ENCODE results near the gene RASGEF1C.

DNA sequence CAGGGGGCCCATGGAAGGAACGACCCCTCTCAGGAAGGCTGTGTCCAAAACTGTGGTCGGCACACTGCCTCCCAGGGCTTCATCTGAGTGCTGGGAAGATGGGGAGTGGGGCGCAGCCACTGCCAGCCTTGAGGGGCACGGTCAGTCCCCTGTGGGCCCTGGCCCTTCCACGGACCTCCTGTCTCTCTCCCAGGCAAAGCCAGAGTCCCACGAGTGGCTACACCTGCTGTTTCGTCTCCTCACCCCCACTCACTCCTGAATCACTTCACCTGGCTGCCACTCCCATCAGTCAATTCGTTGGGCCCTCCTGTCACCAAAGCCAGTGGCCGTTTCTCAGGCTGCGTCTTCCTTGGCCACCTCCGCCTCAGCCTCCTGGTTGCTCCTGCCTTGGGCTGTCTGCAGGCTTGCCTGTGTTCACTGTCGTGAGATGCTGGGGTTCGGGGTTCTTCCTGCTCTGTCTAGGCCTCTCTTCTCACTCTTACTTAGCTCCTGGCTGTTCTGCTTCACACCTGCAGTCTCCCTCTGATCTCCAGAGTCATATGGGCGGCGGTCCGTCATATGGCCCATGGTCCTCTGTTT lies 78.6 kb downstream of the RASGEF1C start:
- TF ChIP-seq POLR2AphosphoS5 (IDR thresholded peaks at IDR 0.05) (no peak), POLR2A (IDR thresholded peaks at IDR 0.05) (no peak)
- TF ChIP-seq, protein P1, sequence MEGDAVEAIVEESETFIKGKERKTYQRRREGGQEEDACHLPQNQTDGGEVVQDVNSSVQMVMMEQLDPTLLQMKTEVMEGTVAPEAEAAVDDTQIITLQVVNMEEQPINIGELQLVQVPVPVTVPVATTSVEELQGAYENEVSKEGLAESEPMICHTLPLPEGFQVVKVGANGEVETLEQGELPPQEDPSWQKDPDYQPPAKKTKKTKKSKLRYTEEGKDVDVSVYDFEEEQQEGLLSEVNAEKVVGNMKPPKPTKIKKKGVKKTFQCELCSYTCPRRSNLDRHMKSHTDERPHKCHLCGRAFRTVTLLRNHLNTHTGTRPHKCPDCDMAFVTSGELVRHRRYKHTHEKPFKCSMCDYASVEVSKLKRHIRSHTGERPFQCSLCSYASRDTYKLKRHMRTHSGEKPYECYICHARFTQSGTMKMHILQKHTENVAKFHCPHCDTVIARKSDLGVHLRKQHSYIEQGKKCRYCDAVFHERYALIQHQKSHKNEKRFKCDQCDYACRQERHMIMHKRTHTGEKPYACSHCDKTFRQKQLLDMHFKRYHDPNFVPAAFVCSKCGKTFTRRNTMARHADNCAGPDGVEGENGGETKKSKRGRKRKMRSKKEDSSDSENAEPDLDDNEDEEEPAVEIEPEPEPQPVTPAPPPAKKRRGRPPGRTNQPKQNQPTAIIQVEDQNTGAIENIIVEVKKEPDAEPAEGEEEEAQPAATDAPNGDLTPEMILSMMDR (IDR thresholded peaks at IDR 0.05), result no peak
